ENCODE data around the gene RPS15. TPM values are rescaled to one million over a fixed set of nuclear protein-coding genes. Genes with fewer than 3 reads are reported as not detected.

The RPS15 gene
- total RNA-seq, 3 donors from 2014 or later (not counting 1 experiment from before 2014, with no cell fraction given) = 731 to 872 (median 837) TPM

- TF ChIP-seq, protein P1, sequence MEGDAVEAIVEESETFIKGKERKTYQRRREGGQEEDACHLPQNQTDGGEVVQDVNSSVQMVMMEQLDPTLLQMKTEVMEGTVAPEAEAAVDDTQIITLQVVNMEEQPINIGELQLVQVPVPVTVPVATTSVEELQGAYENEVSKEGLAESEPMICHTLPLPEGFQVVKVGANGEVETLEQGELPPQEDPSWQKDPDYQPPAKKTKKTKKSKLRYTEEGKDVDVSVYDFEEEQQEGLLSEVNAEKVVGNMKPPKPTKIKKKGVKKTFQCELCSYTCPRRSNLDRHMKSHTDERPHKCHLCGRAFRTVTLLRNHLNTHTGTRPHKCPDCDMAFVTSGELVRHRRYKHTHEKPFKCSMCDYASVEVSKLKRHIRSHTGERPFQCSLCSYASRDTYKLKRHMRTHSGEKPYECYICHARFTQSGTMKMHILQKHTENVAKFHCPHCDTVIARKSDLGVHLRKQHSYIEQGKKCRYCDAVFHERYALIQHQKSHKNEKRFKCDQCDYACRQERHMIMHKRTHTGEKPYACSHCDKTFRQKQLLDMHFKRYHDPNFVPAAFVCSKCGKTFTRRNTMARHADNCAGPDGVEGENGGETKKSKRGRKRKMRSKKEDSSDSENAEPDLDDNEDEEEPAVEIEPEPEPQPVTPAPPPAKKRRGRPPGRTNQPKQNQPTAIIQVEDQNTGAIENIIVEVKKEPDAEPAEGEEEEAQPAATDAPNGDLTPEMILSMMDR (IDR thresholded peaks at IDR 0.05) = no peak
- no peak overlapping the region for H3K4me3 Mint-ChIP-seq
- WGBS (ENCODE audit: insufficient coverage) = 95% methylated on average over 22 of the region's 22 CpGs
- peaks cover 80% of the 10 kb centered on the region for H3K36me3 ChIP-seq (ENCODE audit: control insufficient read depth, insufficient read depth, low read length)
- intact Hi-C loops (cut with micrococcal nuclease) = no loop called here
- H3K27me3 Mint-ChIP-seq (ENCODE audit: low read depth in 2 of 2) = no peaks in the 10 kb centered on the region
- no peaks in the 10 kb centered on the region for H3K9me3 ChIP-seq (ENCODE audit: control insufficient read depth, insufficient read depth, low read length)
- H3K27me3 ChIP-seq (ENCODE audit: control insufficient read depth, insufficient read depth, low read length) = no peaks in the 10 kb centered on the region
- H3K27ac Mint-ChIP-seq = no peak overlapping the region
- ATAC-seq = no peak
- H3K27ac ChIP-seq (ENCODE audit: low read length) = no peak overlapping the region
- H3K4me3 ChIP-seq (ENCODE audit: low read length) = no peak overlapping the region
- peaks cover 5% of the 10 kb centered on the region for H3K36me3 Mint-ChIP-seq
- H3K4me1 Mint-ChIP-seq = peaks cover 15 to 19% of the 10 kb centered on the region in 2 donors
- peaks cover 11% of the 10 kb centered on the region for H3K4me1 ChIP-seq (ENCODE audit: control insufficient read depth, insufficient read depth, low read length)
- no peaks in the 10 kb centered on the region for H3K9me3 Mint-ChIP-seq
- DNase-seq = no peak
Measured at GRCh38 chr19:1421958-1422305, 16.3 kb upstream of the RPS15 start.

- peaks cover 12 to 15% of the 10 kb centered on the region in 2 donors for H3K4me1 Mint-ChIP-seq
- no peaks in the 10 kb centered on the region for H3K9me3 Mint-ChIP-seq
- H3K36me3 ChIP-seq (ENCODE audit: control insufficient read depth, insufficient read depth, low read length) = peaks cover 76% of the 10 kb centered on the region
- 89% methylated on average over 16 of the region's 16 CpGs for WGBS (ENCODE audit: insufficient coverage)
- intact Hi-C loops (cut with micrococcal nuclease) = no loop called here
- H3K27me3 ChIP-seq (ENCODE audit: control insufficient read depth, insufficient read depth, low read length) = no peaks in the 10 kb centered on the region
- H3K4me3 Mint-ChIP-seq = no peak overlapping the region
- peaks cover 5% of the 10 kb centered on the region for H3K36me3 Mint-ChIP-seq
- H3K9me3 ChIP-seq (ENCODE audit: control insufficient read depth, insufficient read depth, low read length) = no peaks in the 10 kb centered on the region
- H3K4me3 ChIP-seq (ENCODE audit: low read length) = no peak overlapping the region
- no peak overlapping the region for H3K27ac ChIP-seq (ENCODE audit: low read length)
- DNase-seq (no peak), ATAC-seq (no peak)
- peaks cover 6% of the 10 kb centered on the region for H3K4me1 ChIP-seq (ENCODE audit: control insufficient read depth, insufficient read depth, low read length)
- no peaks in the 10 kb centered on the region for H3K27me3 Mint-ChIP-seq (ENCODE audit: low read depth in 2 of 2)
- TF ChIP-seq, protein P1 (IDR thresholded peaks at IDR 0.05) = no peak
- no peak overlapping the region for H3K27ac Mint-ChIP-seq
Measured at GRCh38 chr19:1422360-1422759, 15.8 kb upstream of the RPS15 start.

DNA sequence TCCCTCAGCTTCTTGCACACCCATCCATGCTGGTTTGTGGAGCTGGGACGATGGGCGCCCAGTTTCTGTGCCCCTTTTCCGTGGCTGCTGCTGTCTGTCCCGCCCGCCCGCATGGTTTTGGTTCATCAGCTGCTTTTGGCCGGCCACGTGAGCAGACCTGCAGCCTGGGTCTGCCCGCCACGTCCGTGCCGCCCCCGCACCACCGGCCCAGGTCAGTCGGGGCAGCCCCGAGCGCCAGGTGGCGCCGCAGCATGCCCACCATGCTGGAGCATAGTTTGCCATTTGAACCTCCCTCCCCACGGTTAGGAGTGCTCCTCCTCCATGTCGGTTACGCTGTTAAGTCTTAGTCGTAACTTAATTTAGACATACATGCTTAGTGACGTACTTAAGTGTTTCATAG lies 15.3 kb upstream of the RPS15 start:
- Mint-ChIP-seq H3K4me3 (no peak overlapping the region), H3K27me3 (ENCODE audit: low read depth in 2 of 2) (no peaks in the 10 kb centered on the region), H3K9me3 (no peaks in the 10 kb centered on the region), H3K36me3 (peaks cover 5% of the 10 kb centered on the region), H3K27ac (peak overlapping the region in 1 of 2 donors; percentile 52), H3K4me1 (peaks cover 7 to 10% of the 10 kb centered on the region in 2 donors)
- peaks cover under 1% of the 10 kb centered on the region for H3K4me1 ChIP-seq (ENCODE audit: control insufficient read depth, insufficient read depth, low read length)
- no peak for ATAC-seq
- 96% methylated on average over 23 of the region's 24 CpGs for WGBS (ENCODE audit: insufficient coverage)
- DNase-seq = no peak
- intact Hi-C loops (cut with micrococcal nuclease) = no loop called here
- TF ChIP-seq, protein P1 (IDR thresholded peaks at IDR 0.05) = no peak
- H3K27me3 ChIP-seq (ENCODE audit: control insufficient read depth, insufficient read depth, low read length) = no peaks in the 10 kb centered on the region
- H3K4me3 ChIP-seq (ENCODE audit: low read length) = no peak overlapping the region
- no peaks in the 10 kb centered on the region for H3K9me3 ChIP-seq (ENCODE audit: control insufficient read depth, insufficient read depth, low read length)
- no peak overlapping the region for H3K27ac ChIP-seq (ENCODE audit: low read length)
- H3K36me3 ChIP-seq (ENCODE audit: control insufficient read depth, insufficient read depth, low read length) = peaks cover 75% of the 10 kb centered on the region

- 97% methylated on average over 40 of the region's 40 CpGs for WGBS (ENCODE audit: insufficient coverage)
Measured at GRCh38 chr19:1423436-1424191, 14.6 kb upstream of the RPS15 start.

More at GRCh38 chr19:1423436-1424191, 14.6 kb upstream of the RPS15 start:
- H3K4me3 Mint-ChIP-seq = no peak overlapping the region
- H3K27me3 Mint-ChIP-seq (ENCODE audit: low read depth in 2 of 2) = no peaks in the 10 kb centered on the region
- peaks cover 70% of the 10 kb centered on the region for H3K36me3 ChIP-seq (ENCODE audit: control insufficient read depth, insufficient read depth, low read length)
- ATAC-seq (peak in 1 of 3 donors; percentile 23), DNase-seq (no peak)
- peaks cover 5% of the 10 kb centered on the region for H3K36me3 Mint-ChIP-seq
- H3K9me3 ChIP-seq (ENCODE audit: control insufficient read depth, insufficient read depth, low read length) = no peaks in the 10 kb centered on the region
- H3K9me3 Mint-ChIP-seq = no peaks in the 10 kb centered on the region
- intact Hi-C loops (cut with micrococcal nuclease) = no loop called here
- peak overlapping the region in 1 of 2 donors; percentile 52 for H3K27ac Mint-ChIP-seq
- TF ChIP-seq, protein P1 (IDR thresholded peaks at IDR 0.05) = no peak
- peaks cover 7 to 10% of the 10 kb centered on the region in 2 donors for H3K4me1 Mint-ChIP-seq
- no peak overlapping the region for H3K4me3 ChIP-seq (ENCODE audit: low read length)
- H3K27me3 ChIP-seq (ENCODE audit: control insufficient read depth, insufficient read depth, low read length) = no peaks in the 10 kb centered on the region
- no peaks in the 10 kb centered on the region for H3K4me1 ChIP-seq (ENCODE audit: control insufficient read depth, insufficient read depth, low read length)
- H3K27ac ChIP-seq (ENCODE audit: low read length) = no peak overlapping the region
